Colonic mucosa (tissue), 4 donors: ENCODE data around the gene RBL2. TPM values are rescaled to one million over a fixed set of nuclear protein-coding genes. Genes with fewer than 3 reads are reported as not detected.
"Not testable (repeated sequence)": the region's sequence is repeated elsewhere in the genome, so short reads cannot be mapped to it uniquely, and the experiment has no call there.

ENCODE experiments used
- DNase-seq: peaks from one replicate; pipeline ENCODE4 v3.0.0-alpha.2; 2020
- H3K27ac ChIP-seq: fragments of 200-600 bp; one replicate; pipeline ENCODE4 v1.8.0; 2021
- H3K27me3 ChIP-seq: fragments of 200-600 bp; one replicate; pipeline ENCODE4 v1.8.0; 2021
- H3K36me3 ChIP-seq: fragments of 200-600 bp; one replicate; pipeline ENCODE4 v1.8.0; 2021
- H3K4me1 ChIP-seq: fragments of 200-600 bp; one replicate; pipeline ENCODE4 v1.8.0; 2021; ENCODE audit warnings: mild to moderate bottlenecking
- H3K4me3 ChIP-seq: fragments of 200-600 bp; one replicate; pipeline ENCODE4 v1.8.0; 2021
- H3K9ac ChIP-seq, 2 donors: one replicate each; pipeline ENCODE4 v1.7.0; 2013; ENCODE audit warnings: control low read depth in 2 of 2, low read depth in 2 of 2, low read length in 2 of 2
- H3K9me3 ChIP-seq: fragments of 200-600 bp; one replicate; pipeline ENCODE4 v1.8.0; 2021
- intact Hi-C: fragments of 100-400 bp; cut with DNase I; formaldehyde crosslinking; loops from one replicate; pipeline ENCODE4 v1.14.1; 2022
- total RNA-seq, 2 donors: library from RNA; stranded (reverse); fragmentation: NEBNext Ultra II Directional in 1 of 2; extraction: Animal tissue kit (Norgen Biotek cat#: 25700) in 1 of 2; gene quantifications; one replicate each; pipeline ENCODE4 v1.2.1, GENCODE V29; 2021
- TF ChIP-seq, protein P1 (sequence below): fragments of 200-600 bp; IDR thresholded peaks from one replicate; pipeline ENCODE4 v1.8.0; 2022; ENCODE audit warnings: antibody characterized with exemption, mild to moderate bottlenecking
- donor health status: healthy.
- donor health status: DM: no; HTN: no; CAD: no.
- donor health status: DM: no; HTN: no; CAD: no.

The RBL2 gene
- total RNA-seq, 2 donors from 2014 or later, result 46.9 to 61.3 TPM

DNA sequence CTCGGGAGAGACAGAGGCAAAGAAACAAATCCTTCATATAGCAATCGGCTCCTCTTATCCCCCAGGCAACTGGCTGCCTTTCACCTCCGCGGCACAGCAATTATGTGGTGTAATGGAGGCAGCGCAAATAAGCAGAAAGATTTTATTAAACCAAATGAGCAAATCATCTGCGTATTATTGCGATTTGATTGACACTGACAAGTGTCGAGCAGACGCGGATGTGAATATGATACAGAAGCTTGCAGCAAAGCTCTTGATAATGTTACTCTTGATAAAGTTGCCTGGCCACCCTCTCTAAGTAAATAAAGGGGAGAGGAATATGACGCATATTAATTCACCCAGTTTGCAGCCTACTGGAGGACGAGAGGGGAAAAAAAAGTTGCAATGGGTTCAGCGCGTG, 95.2 kb downstream of the RBL2 start:
- intact Hi-C loops, result no loop called here
- Histone ChIP-seq H3K36me3 (no peaks in the 10 kb centered on the region), H3K9me3 (no peaks in the 10 kb centered on the region), H3K9ac (no peak overlapping the region), H3K27ac (no peak overlapping the region), H3K27me3 (no peaks in the 10 kb centered on the region), H3K4me1 (no peaks in the 10 kb centered on the region), H3K4me3 (no peak overlapping the region)
- TF ChIP-seq, protein P1, sequence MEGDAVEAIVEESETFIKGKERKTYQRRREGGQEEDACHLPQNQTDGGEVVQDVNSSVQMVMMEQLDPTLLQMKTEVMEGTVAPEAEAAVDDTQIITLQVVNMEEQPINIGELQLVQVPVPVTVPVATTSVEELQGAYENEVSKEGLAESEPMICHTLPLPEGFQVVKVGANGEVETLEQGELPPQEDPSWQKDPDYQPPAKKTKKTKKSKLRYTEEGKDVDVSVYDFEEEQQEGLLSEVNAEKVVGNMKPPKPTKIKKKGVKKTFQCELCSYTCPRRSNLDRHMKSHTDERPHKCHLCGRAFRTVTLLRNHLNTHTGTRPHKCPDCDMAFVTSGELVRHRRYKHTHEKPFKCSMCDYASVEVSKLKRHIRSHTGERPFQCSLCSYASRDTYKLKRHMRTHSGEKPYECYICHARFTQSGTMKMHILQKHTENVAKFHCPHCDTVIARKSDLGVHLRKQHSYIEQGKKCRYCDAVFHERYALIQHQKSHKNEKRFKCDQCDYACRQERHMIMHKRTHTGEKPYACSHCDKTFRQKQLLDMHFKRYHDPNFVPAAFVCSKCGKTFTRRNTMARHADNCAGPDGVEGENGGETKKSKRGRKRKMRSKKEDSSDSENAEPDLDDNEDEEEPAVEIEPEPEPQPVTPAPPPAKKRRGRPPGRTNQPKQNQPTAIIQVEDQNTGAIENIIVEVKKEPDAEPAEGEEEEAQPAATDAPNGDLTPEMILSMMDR, result no peak
- no peak for DNase-seq

DNA sequence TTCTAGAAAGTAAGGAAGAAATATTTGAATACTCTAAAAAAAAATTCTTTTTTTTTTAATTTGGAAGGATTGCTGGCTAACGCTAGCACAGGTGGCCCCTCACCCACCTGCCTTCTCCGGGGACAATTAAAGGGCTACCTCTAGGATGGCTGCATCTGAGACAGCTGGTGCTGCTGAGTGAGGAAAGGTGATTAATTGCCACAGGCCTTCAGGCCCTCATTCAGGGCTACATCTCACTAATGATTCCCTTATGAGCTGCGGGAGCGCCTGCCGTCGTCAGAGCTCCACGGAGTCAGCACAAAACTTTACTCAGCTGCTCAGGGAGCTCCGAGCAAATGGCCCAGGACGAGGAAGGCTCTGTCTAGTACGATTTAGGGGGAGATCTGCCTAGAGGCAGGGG, 95.8 kb downstream of the RBL2 start:
- no peaks in the 10 kb centered on the region for H3K4me1 ChIP-seq
- H3K27me3 ChIP-seq, result no peaks in the 10 kb centered on the region
- H3K9me3 ChIP-seq, result no peaks in the 10 kb centered on the region
- H3K9ac ChIP-seq, result no peak overlapping the region
- DNase-seq, result no peak
- H3K36me3 ChIP-seq, result no peaks in the 10 kb centered on the region
- TF ChIP-seq, protein P1, result no peak
- intact Hi-C loops, result no loop called here
- H3K4me3 ChIP-seq, result no peak overlapping the region
- H3K27ac ChIP-seq, result no peak overlapping the region

DNA sequence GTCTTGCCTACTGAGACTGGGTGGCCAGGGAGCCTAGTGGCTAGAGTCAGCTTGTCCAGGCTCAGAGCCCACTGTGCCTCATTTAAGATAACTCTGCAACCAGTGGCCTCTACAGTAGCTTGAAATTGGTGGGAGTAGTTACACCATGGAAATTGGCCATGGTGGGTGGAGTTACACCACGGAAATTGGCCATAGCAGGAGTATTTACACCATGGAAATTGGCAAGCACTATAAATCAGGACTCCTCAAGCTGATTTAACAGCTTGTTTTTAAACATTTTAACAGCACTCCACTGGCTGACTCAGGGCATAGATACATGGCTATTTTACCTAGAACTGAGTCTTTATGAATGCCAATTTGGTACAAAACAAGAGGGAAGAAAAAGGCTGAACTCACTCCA, 96.5 kb downstream of the RBL2 start:
- TF ChIP-seq, protein P1, result no peak
- DNase-seq, result no peak
- Histone ChIP-seq H3K27ac (no peak overlapping the region), H3K9me3 (no peaks in the 10 kb centered on the region), H3K4me3 (no peak overlapping the region), H3K9ac (no peak overlapping the region), H3K36me3 (no peaks in the 10 kb centered on the region), H3K27me3 (no peaks in the 10 kb centered on the region), H3K4me1 (no peaks in the 10 kb centered on the region)
- intact Hi-C loops, result no loop called here

DNA sequence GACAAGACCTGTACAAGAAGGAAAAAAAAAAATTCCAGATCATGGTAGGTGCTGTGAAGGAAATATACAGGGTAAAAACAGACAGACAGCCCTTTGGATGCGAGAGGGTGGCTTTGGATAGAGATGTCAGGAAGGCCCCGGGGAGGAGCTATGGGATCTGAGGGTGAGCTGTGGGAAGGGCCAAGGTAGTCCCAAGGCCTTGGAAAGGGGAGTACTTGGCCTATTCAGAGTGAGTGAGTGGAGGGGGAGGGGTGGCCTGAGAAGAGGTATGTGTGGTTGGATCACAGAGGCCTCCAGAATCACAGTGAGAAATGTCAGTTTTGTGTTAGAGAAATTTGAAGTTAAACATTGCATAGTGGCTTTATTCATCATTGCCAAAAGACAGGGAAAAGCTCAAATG, 99.9 kb downstream of the RBL2 start:
- H3K27me3 ChIP-seq, result no peaks in the 10 kb centered on the region
- no peak overlapping the region for H3K27ac ChIP-seq
- H3K9me3 ChIP-seq, result no peaks in the 10 kb centered on the region
- no peak overlapping the region for H3K4me3 ChIP-seq
- no peak for DNase-seq
- TF ChIP-seq, protein P1, result no peak
- no peak overlapping the region for H3K9ac ChIP-seq
- H3K36me3 ChIP-seq, result no peaks in the 10 kb centered on the region
- intact Hi-C loops, result no loop called here
- no peaks in the 10 kb centered on the region for H3K4me1 ChIP-seq

DNA sequence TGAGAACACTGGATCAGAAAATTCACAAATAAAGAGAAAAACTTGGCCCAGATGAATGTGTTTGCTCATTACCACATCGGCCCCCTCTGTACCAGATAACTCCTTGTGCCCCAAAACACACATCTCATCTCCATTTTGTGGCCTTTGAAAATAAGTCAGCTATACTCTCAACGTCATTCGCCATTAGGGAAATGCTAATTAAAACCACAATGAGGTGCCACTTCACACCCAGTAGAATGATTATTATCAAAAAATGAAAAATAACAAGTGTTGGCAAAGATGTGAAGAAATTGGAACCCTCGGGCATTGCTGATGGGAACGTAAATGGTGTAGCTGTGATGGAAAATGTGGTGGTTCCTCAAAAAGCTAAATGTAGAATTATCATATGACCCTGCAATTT, 103.4 kb downstream of the RBL2 start:
- Histone ChIP-seq H3K9me3 (no peaks in the 10 kb centered on the region), H3K4me1 (no peaks in the 10 kb centered on the region), H3K36me3 (no peaks in the 10 kb centered on the region), H3K4me3 (no peak overlapping the region), H3K27me3 (no peaks in the 10 kb centered on the region), H3K27ac (no peak overlapping the region), H3K9ac (no peak overlapping the region)
- intact Hi-C loops, result no loop called here
- DNase-seq, result no peak
- TF ChIP-seq, protein P1, result no peak

DNA sequence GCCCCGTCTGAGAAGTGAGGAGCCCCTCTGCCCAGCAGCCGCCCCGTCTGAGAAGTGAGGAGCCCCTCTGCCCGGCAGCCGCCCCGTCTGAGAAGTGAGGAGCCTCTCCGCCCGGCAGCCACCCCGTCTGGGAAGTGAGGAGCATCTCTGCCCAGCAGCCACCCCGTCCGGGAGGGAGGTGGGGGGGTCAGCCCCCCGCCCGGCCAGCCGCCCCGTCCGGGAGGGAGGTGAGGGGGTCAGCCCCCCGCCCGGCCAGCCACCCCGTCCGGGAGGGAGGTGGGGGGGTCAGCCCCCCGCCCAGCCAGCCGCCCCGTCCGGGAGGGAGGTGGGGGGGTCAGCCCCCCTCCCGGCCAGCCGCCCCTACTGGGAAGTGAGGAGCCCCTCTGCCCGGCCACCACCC, 105.1 kb downstream of the RBL2 start:
- H3K9me3 ChIP-seq, H3K27me3 ChIP-seq, DNase-seq, H3K4me1 ChIP-seq, intact Hi-C loops, H3K4me3 ChIP-seq, H3K36me3 ChIP-seq, H3K27ac ChIP-seq, H3K9ac ChIP-seq: not testable (repeated sequence)

DNA sequence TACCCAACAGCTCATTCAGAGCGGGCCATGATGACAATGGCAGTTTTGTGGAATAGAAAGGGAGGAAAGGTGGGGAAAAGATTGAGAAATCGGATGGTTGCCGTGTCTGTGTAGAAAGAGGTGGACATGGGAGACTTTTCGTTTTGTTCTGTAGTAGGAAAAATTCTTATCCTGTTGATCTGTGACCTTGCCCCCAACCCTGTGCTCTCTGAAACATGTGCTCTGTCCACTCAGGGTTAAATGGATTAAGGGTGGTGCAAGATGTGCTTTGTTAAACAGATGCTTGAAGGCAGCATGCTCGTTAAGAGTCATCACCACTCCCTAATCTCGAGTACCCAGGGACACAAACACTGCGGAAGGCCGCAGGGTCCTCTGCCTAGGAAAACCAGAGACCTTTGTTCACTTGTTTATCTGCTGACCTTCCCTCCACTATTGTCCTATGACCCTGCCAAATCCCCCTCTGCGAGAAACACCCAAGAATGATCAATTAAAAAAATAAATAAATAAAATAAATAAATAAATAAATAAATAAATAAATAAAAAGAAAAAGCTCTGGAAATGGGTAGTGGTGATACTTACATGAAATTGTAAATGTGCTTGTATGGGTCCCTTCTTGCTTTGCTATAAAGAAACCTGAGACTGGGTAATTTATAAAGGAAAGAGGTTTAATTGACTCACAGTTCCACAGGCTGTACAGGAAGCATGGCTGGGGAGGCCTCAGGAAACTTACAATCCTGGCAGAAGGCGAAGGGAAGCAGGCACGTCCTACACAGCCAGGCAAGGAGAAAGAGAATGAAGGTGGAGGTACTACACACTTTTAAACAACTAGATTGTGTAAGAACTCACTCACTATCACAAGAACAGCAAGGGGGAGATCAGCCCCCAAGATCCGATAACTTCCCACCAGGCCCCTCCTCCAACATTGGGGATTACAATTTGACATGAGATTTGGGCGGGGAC, 105.8 kb downstream of the RBL2 start:
- H3K27me3 ChIP-seq, H3K36me3 ChIP-seq, H3K4me3 ChIP-seq, H3K9me3 ChIP-seq, H3K27ac ChIP-seq, H3K4me1 ChIP-seq, DNase-seq, H3K9ac ChIP-seq, intact Hi-C loops: not testable (repeated sequence)
